Lower lobe of right lung (tissue), 2 donors: ENCODE measurements around the gene NTHL1. TPM values are rescaled to one million over a fixed set of nuclear protein-coding genes. Genes with fewer than 3 reads are reported as not detected.

Experiments
- ATAC-seq, 2 donors: fragments of 200-7000 bp; cut with Tn5 transposase; one replicate each; pipeline ENCODE4 v1.9.1; 2020 to 2022; ENCODE audit warnings: mild to moderate bottlenecking in 2 of 2, moderate library complexity in 2 of 2
- DNase-seq: peaks from one replicate; pipeline ENCODE4 v3.0.0-alpha.2; 2020
- H3K27ac ChIP-seq: fragments of 200-600 bp; one replicate; pipeline ENCODE4 v1.8.0; 2022
- H3K27me3 ChIP-seq: fragments of 200-600 bp; one replicate; pipeline ENCODE4 v1.8.0; 2022; ENCODE audit warnings: low read depth
- H3K36me3 ChIP-seq: fragments of 200-600 bp; one replicate; pipeline ENCODE4 v1.8.0; 2022; ENCODE audit warnings: mild to moderate bottlenecking
- H3K4me1 ChIP-seq: fragments of 200-600 bp; one replicate; pipeline ENCODE4 v1.8.0; 2022
- H3K4me3 ChIP-seq: fragments of 200-600 bp; one replicate; pipeline ENCODE4 v1.8.0; 2022; ENCODE audit warnings: mild to moderate bottlenecking
- H3K9me3 ChIP-seq: fragments of 200-600 bp; one replicate; pipeline ENCODE4 v1.8.0; 2022
- intact Hi-C: fragments of 100-400 bp; cut with DNase I; formaldehyde crosslinking; loops from one replicate; pipeline ENCODE4 v1.11.0; 2022
- total RNA-seq: library from RNA; stranded (reverse); fragmentation: NEBNext Ultra II Directional; extraction: Animal tissue kit (Norgen Biotek cat#: 25700); gene quantifications from one replicate; pipeline ENCODE4 v1.2.1, GENCODE V29; 2021
- TF ChIP-seq, protein P1 (sequence below): fragments of 200-600 bp; IDR thresholded peaks from one replicate; pipeline ENCODE4 v1.8.0; 2022; ENCODE audit warnings: antibody characterized with exemption, mild to moderate bottlenecking
- donor health status: DM: no; HTN: yes; CAD: no; lungs with severe emphysema.

NTHL1 gene
- total RNA-seq, 1 donor from 2014 or later: 24.3 TPM

DNA sequence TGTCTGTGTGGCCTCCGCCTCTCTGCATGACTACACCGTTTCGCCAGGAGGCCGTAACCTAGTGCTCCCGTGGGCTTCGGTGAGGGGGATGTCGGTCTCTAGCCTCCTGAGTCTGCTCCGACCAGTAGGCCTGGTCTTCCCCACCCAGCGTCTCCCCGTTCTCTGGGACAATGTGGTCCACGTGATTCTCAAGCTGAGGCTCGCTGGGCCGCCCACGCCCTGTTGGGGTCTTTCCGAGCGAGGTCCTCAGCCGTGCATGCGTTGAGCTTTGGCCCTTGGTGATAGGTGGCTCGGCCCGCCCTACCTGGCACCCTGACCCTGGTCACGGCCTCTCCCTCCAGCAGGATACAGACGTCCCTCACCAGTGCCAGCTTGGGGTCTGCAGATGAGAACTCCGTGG, 31.1 kb upstream of the NTHL1 start:
- no peak for ATAC-seq
- intact Hi-C loops: no loop called here
- TF ChIP-seq, protein P1, sequence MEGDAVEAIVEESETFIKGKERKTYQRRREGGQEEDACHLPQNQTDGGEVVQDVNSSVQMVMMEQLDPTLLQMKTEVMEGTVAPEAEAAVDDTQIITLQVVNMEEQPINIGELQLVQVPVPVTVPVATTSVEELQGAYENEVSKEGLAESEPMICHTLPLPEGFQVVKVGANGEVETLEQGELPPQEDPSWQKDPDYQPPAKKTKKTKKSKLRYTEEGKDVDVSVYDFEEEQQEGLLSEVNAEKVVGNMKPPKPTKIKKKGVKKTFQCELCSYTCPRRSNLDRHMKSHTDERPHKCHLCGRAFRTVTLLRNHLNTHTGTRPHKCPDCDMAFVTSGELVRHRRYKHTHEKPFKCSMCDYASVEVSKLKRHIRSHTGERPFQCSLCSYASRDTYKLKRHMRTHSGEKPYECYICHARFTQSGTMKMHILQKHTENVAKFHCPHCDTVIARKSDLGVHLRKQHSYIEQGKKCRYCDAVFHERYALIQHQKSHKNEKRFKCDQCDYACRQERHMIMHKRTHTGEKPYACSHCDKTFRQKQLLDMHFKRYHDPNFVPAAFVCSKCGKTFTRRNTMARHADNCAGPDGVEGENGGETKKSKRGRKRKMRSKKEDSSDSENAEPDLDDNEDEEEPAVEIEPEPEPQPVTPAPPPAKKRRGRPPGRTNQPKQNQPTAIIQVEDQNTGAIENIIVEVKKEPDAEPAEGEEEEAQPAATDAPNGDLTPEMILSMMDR: no peak
- Histone ChIP-seq H3K4me1 (peaks cover 26% of the 10 kb centered on the region), H3K4me3 (no peak overlapping the region), H3K27me3 (no peaks in the 10 kb centered on the region), H3K9me3 (no peaks in the 10 kb centered on the region), H3K27ac (no peak overlapping the region), H3K36me3 (peaks cover 98% of the 10 kb centered on the region)
- no peak for DNase-seq

DNA sequence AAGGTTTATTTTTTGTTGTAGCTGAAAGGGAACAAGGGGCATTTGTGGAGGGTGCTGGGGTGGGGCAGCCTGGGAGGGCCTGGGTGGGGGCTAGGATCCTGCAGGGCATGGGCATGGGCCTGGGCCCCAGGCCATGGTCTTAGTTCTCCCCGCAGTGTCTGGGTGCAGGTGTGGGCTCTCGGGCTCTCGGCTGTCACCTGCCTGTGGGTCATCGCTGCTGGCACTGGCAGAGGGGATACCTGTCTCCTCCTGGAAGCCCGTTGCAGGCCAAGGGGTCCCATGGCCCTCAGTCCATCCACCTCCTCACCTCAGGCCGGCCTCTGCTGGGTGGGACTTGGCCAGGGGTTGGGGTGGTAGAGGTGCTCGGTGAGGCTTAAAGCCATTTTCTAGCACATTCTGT, 30.5 kb upstream of the NTHL1 start:
- peaks cover 98% of the 10 kb centered on the region for H3K36me3 ChIP-seq

DNA sequence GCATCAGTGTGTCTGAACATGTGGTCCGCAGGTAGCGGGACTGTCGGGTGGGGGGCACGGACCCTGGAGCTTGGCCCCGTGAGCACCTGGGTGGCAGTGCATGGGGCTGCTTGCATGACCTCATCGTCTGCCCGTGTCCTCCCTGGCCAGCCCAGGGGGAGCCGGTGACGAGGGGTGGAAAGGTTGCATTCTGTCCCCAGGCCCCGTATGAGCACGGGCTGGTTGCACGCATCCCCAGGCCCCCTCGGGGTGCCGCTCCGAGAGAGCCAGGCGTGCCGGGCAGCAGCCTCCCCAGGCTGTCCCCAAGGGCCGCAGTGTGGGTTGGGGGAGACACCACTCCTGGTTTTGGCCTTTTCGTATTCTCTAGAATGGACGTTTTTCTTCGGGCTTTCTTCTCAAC, 30.1 kb upstream of the NTHL1 start:
- Histone ChIP-seq H3K27ac (no peak overlapping the region), H3K4me3 (no peak overlapping the region), H3K27me3 (no peaks in the 10 kb centered on the region), H3K36me3 (peaks cover 98% of the 10 kb centered on the region), H3K9me3 (no peaks in the 10 kb centered on the region), H3K4me1 (peaks cover 16% of the 10 kb centered on the region)
- ATAC-seq (no peak), DNase-seq (no peak)
- TF ChIP-seq, protein P1: no peak
- intact Hi-C loops: no loop called here

More for the DNA sequence above, 30.5 kb upstream of the NTHL1 start:
- no peak overlapping the region for H3K4me3 ChIP-seq
- ATAC-seq (no peak), DNase-seq (no peak)
- no peak overlapping the region for H3K27ac ChIP-seq
- peaks cover 20% of the 10 kb centered on the region for H3K4me1 ChIP-seq
- no peaks in the 10 kb centered on the region for H3K27me3 ChIP-seq
- TF ChIP-seq, protein P1: no peak
- intact Hi-C loops: no loop called here
- H3K9me3 ChIP-seq: no peaks in the 10 kb centered on the region

DNA sequence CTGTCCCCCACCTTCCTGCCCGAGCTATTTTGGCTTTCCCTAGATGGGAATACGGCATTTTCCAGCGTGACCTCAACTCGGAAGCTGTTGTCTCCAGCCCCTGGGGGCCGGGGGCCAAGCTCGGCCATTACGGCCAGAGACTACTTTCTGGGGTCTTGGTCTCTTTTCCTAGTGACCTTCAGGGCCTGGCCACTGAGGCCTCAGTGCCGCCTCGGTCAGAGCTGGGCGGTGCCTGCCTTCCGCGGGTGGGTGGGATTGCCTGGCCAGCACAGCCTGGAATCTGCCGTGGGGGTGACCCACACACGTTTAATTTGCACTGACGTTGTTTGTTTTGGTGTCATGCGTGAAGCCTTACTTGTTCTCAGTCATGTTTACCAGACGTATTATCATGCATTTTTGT, 29.4 kb upstream of the NTHL1 start:
- intact Hi-C loops: no loop called here
- H3K36me3 ChIP-seq: peaks cover 98% of the 10 kb centered on the region
- ATAC-seq: no peak

DNA sequence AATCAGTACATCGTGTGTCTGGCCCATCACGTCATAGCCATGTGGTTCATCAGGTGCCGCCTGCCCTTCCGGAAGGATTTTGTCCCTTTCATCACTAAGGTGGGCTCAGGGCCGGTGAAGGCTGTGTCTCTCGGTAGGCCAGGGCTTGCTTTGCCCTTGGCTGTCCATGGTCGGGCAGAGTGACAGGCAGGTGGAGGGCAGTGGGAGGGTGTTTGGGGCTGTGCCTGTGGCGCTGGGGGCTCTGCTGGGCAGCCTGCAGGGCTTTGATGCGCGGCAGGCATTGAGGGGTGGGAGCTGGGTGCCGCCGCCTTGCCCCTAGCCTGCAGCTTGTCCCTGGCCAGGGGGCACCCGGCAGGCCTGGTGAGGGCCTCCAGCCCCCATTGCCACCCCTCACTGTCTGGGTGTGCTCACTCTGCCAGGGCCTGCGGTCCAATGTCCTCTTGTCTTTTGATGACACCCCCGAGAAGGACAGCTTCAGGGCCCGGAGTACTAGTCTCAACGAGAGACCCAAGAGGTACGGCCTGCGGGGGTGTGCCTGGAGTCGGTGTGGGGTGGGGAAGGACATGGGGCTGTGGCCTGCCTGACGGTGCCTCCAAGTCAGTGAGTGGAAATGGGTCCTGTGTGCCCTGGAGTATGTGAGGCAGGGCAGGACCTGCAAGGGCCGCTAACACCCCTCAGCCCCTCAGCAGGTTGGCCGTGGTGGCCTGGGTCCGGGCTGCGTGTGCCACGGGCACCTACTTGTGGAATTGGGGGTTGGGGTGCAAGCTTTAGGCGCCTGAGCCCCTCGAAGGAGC, 28.6 kb upstream of the NTHL1 start:
- Histone ChIP-seq H3K27ac (no peak overlapping the region), H3K9me3 (no peaks in the 10 kb centered on the region), H3K4me3 (no peak overlapping the region), H3K4me1 (peaks cover 1% of the 10 kb centered on the region), H3K36me3 (peaks cover 98% of the 10 kb centered on the region), H3K27me3 (no peaks in the 10 kb centered on the region)
- DNase-seq: no peak
- intact Hi-C loops: no loop called here
- no peak for ATAC-seq
- TF ChIP-seq, protein P1: no peak

More for the DNA sequence above, 29.4 kb upstream of the NTHL1 start:
- Histone ChIP-seq H3K27ac (no peak overlapping the region), H3K27me3 (no peaks in the 10 kb centered on the region), H3K4me3 (no peak overlapping the region), H3K4me1 (peaks cover 9% of the 10 kb centered on the region), H3K9me3 (no peaks in the 10 kb centered on the region)
- DNase-seq: no peak
- TF ChIP-seq, protein P1: no peak
